Left ventricle myocardium inferior (tissue), 1 donor: ENCODE results near the gene APOL3. TPM values are rescaled to one million over a fixed set of nuclear protein-coding genes. Genes with fewer than 3 reads are reported as not detected.
"Not testable (repeated sequence)": the region's sequence is repeated elsewhere in the genome, so short reads cannot be mapped to it uniquely, and the experiment has no call there.

Source experiments
- DNase-seq: peaks from one replicate; pipeline ENCODE4 v3.0.0-alpha.2; 2020
- H3K27ac ChIP-seq: fragments of 200-600 bp; replicated peaks from 2 replicates; pipeline ENCODE4 v1.8.0; 2021
- H3K27me3 ChIP-seq: fragments of 200-600 bp; 2 replicates; pipeline ENCODE4 v1.8.0; 2021; ENCODE audit warnings: low read depth
- H3K36me3 ChIP-seq: fragments of 200-600 bp; 2 replicates; pipeline ENCODE4 v1.8.0; 2021
- H3K4me1 ChIP-seq: fragments of 200-600 bp; 2 replicates; pipeline ENCODE4 v1.8.0; 2021
- H3K4me3 ChIP-seq: fragments of 200-600 bp; 2 replicates; pipeline ENCODE4 v1.8.0; 2021; ENCODE audit warnings: mild to moderate bottlenecking, moderate library complexity
- H3K9me3 ChIP-seq: fragments of 200-600 bp; replicated peaks from 2 replicates; pipeline ENCODE4 v1.8.0; 2021
- intact Hi-C: fragments of 100-400 bp; cut with micrococcal nuclease; formaldehyde crosslinking; loops from one replicate; pipeline ENCODE4 v1.11.0; 2022
- total RNA-seq: library from RNA; stranded (reverse); fragmentation: NEBNext Ultra II Directional; extraction: Animal tissue kit (Norgen Biotek cat#: 25700); gene quantifications from one replicate; pipeline ENCODE4 v1.2.1, GENCODE V29; 2021
- TF ChIP-seq, protein P1 (sequence below): fragments of 200-600 bp; IDR thresholded peaks from 2 replicates; pipeline ENCODE4 v1.8.0; 2021; ENCODE audit warnings: antibody characterized with exemption, mild to moderate bottlenecking, borderline replicate concordance
- donor health status: DM: no; HTN: yes; CAD: no; lungs with severe emphysema.

APOL3 gene
- total RNA-seq, 1 donor from 2014 or later: 21.3 TPM

DNA sequence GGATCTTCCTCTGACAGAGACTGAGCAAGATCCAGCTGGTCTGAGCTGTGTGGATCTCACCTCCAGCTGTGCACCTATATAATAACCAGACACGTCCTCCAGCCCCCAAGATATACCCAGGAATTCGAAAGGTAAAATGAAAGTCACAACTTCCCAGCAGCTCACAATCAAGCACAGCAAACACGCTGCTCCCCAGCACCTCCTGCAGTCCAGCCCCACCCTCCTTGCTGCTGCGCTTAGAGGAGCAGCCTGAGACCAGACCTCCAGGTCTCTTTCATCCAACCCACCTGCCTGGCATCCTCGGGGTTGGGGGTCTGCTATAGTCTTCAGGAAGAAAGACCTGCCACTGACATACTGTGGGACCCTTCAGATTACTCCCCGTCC lies 44.1 kb upstream of the APOL3 start:
- Histone ChIP-seq H3K36me3 (no peaks in the 10 kb centered on the region), H3K27me3 (no peaks in the 10 kb centered on the region), H3K4me3 (no peak overlapping the region), H3K4me1 (peaks cover 34% of the 10 kb centered on the region), H3K27ac (no peak overlapping the region), H3K9me3 (no peaks in the 10 kb centered on the region)
- no peak for DNase-seq
- TF ChIP-seq, protein P1, sequence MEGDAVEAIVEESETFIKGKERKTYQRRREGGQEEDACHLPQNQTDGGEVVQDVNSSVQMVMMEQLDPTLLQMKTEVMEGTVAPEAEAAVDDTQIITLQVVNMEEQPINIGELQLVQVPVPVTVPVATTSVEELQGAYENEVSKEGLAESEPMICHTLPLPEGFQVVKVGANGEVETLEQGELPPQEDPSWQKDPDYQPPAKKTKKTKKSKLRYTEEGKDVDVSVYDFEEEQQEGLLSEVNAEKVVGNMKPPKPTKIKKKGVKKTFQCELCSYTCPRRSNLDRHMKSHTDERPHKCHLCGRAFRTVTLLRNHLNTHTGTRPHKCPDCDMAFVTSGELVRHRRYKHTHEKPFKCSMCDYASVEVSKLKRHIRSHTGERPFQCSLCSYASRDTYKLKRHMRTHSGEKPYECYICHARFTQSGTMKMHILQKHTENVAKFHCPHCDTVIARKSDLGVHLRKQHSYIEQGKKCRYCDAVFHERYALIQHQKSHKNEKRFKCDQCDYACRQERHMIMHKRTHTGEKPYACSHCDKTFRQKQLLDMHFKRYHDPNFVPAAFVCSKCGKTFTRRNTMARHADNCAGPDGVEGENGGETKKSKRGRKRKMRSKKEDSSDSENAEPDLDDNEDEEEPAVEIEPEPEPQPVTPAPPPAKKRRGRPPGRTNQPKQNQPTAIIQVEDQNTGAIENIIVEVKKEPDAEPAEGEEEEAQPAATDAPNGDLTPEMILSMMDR: no peak
- intact Hi-C loops: no loop called here

DNA sequence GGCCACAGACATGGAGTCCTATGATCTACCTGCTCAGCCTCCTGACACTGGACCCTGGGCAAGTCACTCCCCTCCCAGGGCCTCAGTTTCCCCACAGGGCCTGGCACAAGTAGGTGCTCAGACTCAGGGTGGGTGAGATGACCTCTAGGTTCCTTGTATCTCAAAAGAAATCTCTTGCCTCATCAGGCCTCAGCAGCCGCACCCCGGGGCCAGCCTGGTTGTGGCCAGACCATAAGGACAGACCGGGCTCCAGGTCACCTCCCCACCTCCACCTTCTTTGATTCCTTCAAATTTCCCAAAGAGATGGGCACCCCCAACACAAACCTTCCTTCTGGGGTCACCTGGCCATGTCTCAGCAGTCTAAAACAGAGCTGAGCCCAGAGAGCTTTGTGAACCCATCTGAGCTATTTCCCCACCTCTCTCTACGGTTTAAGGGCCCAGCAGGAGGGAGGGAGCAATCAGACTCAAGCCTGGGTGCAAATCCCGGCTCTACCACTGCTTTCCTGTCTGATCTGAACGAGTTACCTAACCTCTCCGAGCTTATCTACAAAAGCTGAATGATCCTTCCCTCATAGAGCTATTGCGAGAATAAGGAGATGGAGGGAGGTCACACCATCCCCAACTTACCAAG lies 43.6 kb upstream of the APOL3 start:
- H3K27me3 ChIP-seq: no peaks in the 10 kb centered on the region

DNA sequence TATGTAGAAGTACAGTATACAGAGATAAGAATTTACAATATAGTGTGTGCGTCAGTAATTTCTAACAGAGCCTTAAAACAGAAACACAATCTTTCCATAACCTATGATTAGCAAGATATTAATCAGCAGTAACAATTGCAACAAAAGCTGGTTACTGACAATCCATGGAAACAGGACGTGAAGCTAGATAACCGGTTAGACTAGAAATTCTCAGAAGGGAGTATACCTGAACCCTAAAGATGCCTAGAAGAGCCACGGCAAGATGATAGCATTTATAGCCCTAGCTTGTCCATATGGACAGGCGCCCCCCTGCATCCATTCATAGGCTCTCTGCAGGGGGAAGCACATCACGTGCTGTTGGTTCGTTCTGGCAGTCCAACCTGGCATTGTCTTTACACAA lies 42.9 kb upstream of the APOL3 start:
- H3K4me1 ChIP-seq: peaks cover 45% of the 10 kb centered on the region
- DNase-seq, H3K4me3 ChIP-seq, H3K27me3 ChIP-seq, intact Hi-C loops, H3K27ac ChIP-seq, H3K36me3 ChIP-seq, H3K9me3 ChIP-seq: not testable (repeated sequence)

More for the DNA sequence above, 43.6 kb upstream of the APOL3 start:
- Histone ChIP-seq H3K9me3 (no peaks in the 10 kb centered on the region), H3K36me3 (no peaks in the 10 kb centered on the region), H3K4me3 (no peak overlapping the region), H3K4me1 (peaks cover 39% of the 10 kb centered on the region), H3K27ac (no peak overlapping the region)
- intact Hi-C loops: no loop called here
- no peak for DNase-seq
- TF ChIP-seq, protein P1: no peak

DNA sequence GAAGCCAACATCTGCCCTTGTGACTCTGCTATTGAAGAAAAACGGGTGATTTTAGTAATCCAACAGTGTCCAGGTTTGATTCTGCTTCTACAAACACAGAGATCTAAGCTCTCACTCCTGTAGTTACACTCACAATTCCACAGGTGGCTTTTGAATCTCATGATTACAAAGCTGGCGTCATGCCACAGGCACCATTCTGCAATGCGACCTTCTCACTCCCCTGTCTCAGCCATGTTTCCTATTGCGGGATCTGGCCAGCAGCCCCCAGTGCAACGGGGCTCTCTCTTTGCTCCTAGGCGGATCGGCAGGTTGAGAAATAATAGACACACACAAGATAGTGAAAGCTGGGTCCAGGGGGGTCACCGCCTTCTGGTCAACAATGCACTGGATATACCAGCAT lies 42.4 kb upstream of the APOL3 start:
- H3K36me3 ChIP-seq, intact Hi-C loops, H3K27me3 ChIP-seq, H3K9me3 ChIP-seq, H3K27ac ChIP-seq, H3K4me3 ChIP-seq, DNase-seq: not testable (repeated sequence)
- H3K4me1 ChIP-seq: peaks cover 51% of the 10 kb centered on the region

DNA sequence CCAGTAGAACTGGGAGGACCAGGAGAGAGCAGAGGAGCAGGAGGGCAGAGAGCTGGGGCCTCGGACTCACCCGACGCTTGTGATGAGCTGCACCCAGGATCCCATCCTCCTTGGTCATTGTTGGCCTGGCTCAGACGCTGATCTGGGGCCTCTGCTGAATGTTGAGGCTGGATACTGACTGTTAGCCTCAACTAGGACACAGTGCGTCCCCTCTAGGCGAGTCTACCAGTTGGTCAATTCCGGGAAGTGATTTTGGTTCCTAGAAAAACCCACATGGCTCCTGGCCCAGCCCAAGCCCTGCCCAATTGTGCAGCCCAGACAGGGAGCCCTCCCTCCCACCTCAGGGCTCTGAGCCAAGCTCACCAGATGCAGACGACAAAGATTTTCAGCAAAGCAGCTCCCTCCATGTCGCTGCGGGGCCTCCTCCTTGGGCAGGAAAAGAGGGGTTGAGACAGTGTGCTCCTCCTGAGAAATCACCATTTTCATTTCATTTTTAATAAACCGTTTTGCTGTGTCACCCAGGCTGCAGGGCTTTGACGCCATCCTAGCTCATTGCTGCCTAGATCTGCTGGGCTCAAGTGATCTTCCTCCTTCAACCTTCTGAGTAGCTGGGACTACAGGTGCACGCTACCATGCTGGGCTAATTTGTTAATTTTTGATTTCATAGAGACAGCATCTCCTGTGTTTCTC lies 41.2 kb upstream of the APOL3 start, which contains the start of gene APOL4:
APOL4 (minus strand) TSS at position 180 of the 690 bp plus-strand sequence; CDS start at position 105, 75 bp downstream.
- intact Hi-C loops: no loop called here
- H3K4me1 ChIP-seq: peaks cover 58% of the 10 kb centered on the region
- H3K9me3 ChIP-seq: no peaks in the 10 kb centered on the region
- H3K4me3 ChIP-seq: peak within 1 kb of the TSS; percentile 59
- TF ChIP-seq, protein P1: no peak
- no peaks in the 10 kb centered on the region for H3K27me3 ChIP-seq
- peak; percentile 89 for DNase-seq
- no peaks in the 10 kb centered on the region for H3K36me3 ChIP-seq
- H3K27ac ChIP-seq: peak within 1 kb of the TSS; percentile 85

DNA sequence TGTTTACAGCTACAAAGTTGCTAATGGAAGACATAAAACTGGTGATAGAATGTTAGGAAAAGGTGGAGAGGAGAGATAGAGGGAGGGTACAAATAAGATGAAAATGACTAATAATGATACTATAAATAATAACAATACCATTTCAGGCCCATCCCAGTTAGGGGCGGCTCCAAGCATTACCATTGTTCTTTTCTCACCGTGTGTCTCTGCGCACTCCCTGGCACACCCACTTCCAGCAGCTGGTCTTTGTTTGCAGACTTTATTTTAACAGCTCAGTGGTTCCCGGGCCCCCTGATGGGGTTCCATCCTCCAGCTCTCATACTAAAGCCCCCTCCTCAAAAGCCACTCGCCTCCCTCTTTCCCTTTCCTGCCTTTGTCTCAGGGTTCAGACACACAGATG lies 40.5 kb upstream of the APOL3 start:
- Histone ChIP-seq H3K27ac (peak overlapping the region; percentile 85), H3K4me3 (peak overlapping the region; percentile 59), H3K4me1 (peaks cover 66% of the 10 kb centered on the region)
- H3K36me3 ChIP-seq, H3K9me3 ChIP-seq, intact Hi-C loops, H3K27me3 ChIP-seq, DNase-seq: not testable (repeated sequence)

DNA sequence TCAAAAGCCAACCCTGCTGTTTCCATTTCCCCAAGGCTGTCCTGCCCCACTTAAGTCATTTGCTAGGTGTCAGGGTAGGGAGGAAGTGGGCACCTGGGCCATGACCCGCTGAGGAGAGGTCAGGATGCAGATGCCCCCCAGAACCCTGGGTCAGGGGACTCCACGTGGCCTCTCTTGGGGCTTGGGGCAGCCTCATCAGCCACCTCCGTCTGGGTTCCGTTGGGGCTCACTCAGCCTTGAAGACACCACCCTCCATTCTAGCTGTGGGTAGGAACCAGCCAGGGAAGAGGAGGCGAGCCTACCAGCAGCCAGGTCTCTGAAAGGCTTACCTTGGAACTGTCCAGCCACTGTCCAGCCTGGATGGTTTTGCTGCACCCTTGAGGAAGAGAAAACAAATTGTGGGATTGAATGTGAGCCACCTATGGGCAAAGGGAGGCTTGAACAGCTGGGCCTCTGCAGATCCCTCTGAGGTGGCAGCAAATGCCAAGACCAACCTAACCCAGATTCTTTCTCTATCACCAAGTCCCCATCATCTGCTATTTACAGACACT lies 38.5 kb upstream of the APOL3 start:
- TF ChIP-seq, protein P1: no peak
- intact Hi-C loops: loop anchor here (10.0 kb wide), 2 partner anchors 76 to 286 kb away; partner anchors contain the start of gene TXN2
- Histone ChIP-seq H3K4me3 (no peak overlapping the region), H3K36me3 (no peaks in the 10 kb centered on the region), H3K4me1 (peaks cover 75% of the 10 kb centered on the region), H3K9me3 (no peaks in the 10 kb centered on the region), H3K27ac (peak overlapping the region; percentile 73), H3K27me3 (no peaks in the 10 kb centered on the region)
- DNase-seq: no peak
